Ishikawa (cell line): Measurements from ENCODE around the gene KIAA1755.

Source experiments
- CEBPB ChIP-seq: IDR thresholded peaks from 2 replicates; pipeline ENCODE4 v1.6.1; 2012
- CREB1 ChIP-seq: IDR thresholded peaks from 2 replicates; pipeline ENCODE4 v1.6.1; 2012; ENCODE audit warnings: low read depth
- EGR1 ChIP-seq: IDR thresholded peaks from 2 replicates; pipeline ENCODE4 v1.6.1; 2012
- EP300 ChIP-seq: IDR thresholded peaks from 2 replicates; pipeline ENCODE4 v1.6.1; 2012; ENCODE audit warnings: borderline replicate concordance
- FOXM1 ChIP-seq: IDR thresholded peaks from 2 replicates; pipeline ENCODE4 v1.6.1; 2012; ENCODE audit warnings: low read depth, borderline replicate concordance
- NFIC ChIP-seq: IDR thresholded peaks from 2 replicates; pipeline ENCODE4 v1.6.1; 2012
- RAD21 ChIP-seq: IDR thresholded peaks from 2 replicates; pipeline ENCODE4 v1.6.1; 2012; ENCODE audit warnings: low read depth
- REST ChIP-seq: IDR thresholded peaks from 2 replicates; pipeline ENCODE4 v1.6.1; 2012; ENCODE audit warnings: low read depth, mild to moderate bottlenecking
- TAF1 ChIP-seq: IDR thresholded peaks from 2 replicates; pipeline ENCODE4 v1.6.1; 2012; ENCODE audit warnings: low read depth, mild to moderate bottlenecking
- TCF12 ChIP-seq: IDR thresholded peaks from 2 replicates; pipeline ENCODE4 v1.6.1; 2012; ENCODE audit warnings: low read depth
- TEAD4 ChIP-seq: IDR thresholded peaks from 2 replicates; pipeline ENCODE4 v1.6.1; 2012
- USF1 ChIP-seq: IDR thresholded peaks from 2 replicates; pipeline ENCODE4 v1.6.1; 2012
- YY1 ChIP-seq: IDR thresholded peaks from 2 replicates; pipeline ENCODE4 v1.6.1; 2012; ENCODE audit warnings: low read depth
- ZBTB7A ChIP-seq: IDR thresholded peaks from 2 replicates; pipeline ENCODE4 v1.6.1; 2012; ENCODE audit warnings: low read depth
- TF ChIP-seq, protein P1 (sequence below): IDR thresholded peaks from 2 replicates; pipeline ENCODE4 v1.6.1; 2012

The KIAA1755 gene

GRCh38 chr20:38222923-38223742, 37.4 kb downstream of the KIAA1755 start:
- TF ChIP-seq NFIC (no peak), FOXM1 (no peak), TEAD4 (no peak), USF1 (no peak), EP300 (no peak)
- TF ChIP-seq, protein P1, sequence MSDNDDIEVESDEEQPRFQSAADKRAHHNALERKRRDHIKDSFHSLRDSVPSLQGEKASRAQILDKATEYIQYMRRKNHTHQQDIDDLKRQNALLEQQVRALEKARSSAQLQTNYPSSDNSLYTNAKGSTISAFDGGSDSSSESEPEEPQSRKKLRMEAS: no peak

DNA sequence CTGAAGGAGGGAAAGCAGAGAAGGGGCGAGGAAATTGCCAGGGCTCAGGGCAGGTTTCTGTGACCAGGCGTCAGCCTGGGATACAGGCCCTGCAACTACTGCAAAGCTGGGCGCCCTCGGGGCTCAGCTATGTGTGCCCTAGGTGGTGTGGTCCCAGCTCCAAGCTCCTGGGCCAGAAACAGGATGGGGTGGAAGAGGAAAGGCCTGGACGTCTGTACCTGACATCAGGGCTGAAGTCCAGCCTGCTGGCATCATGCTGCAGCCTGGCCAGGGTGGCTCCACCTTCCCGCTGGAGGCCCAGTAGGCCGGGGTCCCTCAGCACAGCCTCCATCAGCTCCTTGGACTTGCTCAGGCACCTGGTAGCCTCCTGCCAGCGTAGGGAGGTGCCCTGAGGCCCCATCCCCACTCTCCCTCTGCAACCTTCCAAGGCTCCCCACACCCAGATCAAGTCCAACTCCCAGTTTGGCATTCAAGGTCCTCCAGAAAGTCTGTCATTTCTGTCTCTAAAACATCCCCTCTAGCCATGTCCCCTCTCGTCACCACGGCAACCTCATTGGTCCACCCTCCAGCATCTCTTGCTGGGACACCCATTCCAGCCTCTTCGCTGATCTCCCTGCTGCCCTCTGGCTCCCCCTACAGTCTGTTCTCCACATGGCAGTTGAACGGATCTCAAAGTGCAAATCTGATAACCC, 38.2 kb downstream of the KIAA1755 start:
- TF ChIP-seq NFIC (no peak), EGR1 (no peak), RAD21 (peak; percentile 94)

GRCh38 chr20:38221119-38221589, 39.4 kb downstream of the KIAA1755 start:
- TF ChIP-seq, protein P1: no peak
- TF ChIP-seq YY1 (0 out of 2 replicates have a peak, but pooled peaks have one; percentile 0), ZBTB7A (peak; percentile 92), CEBPB (no peak), RAD21 (peak; percentile 99), EGR1 (no peak)

DNA sequence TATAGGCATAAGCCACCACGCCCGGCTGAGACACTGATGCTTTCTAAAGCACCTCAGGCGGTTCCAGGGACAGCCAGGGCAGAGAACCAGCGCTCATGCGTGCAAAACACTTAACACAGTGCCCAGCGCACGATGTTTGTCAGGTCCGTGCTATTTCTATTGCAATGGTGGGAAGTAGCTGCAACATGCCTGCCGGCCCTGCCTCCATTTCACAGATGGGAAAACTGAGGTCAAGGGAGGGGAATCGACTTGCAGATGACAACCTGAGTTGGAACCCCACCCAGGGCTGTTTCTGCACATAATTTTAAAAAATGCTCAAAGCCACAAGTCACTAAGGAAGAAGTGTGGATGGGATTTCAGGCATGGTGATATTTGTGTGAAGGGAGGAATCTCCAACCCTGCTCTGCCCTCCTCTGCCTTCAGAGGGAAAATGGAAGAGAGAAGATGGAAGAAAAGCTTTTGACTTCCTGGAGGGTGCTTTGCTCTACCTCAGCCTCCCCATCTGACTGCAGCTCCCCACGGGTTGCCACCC, 39.9 kb downstream of the KIAA1755 start:
- no peak for TF ChIP-seq TCF12
- TF ChIP-seq YY1: 0 out of 2 replicates have a peak, but pooled peaks have one; percentile 10
- TF ChIP-seq, protein P1: peak; percentile 18; the same call in 1 of the 2 replicates
- TF ChIP-seq EGR1: no peak

DNA sequence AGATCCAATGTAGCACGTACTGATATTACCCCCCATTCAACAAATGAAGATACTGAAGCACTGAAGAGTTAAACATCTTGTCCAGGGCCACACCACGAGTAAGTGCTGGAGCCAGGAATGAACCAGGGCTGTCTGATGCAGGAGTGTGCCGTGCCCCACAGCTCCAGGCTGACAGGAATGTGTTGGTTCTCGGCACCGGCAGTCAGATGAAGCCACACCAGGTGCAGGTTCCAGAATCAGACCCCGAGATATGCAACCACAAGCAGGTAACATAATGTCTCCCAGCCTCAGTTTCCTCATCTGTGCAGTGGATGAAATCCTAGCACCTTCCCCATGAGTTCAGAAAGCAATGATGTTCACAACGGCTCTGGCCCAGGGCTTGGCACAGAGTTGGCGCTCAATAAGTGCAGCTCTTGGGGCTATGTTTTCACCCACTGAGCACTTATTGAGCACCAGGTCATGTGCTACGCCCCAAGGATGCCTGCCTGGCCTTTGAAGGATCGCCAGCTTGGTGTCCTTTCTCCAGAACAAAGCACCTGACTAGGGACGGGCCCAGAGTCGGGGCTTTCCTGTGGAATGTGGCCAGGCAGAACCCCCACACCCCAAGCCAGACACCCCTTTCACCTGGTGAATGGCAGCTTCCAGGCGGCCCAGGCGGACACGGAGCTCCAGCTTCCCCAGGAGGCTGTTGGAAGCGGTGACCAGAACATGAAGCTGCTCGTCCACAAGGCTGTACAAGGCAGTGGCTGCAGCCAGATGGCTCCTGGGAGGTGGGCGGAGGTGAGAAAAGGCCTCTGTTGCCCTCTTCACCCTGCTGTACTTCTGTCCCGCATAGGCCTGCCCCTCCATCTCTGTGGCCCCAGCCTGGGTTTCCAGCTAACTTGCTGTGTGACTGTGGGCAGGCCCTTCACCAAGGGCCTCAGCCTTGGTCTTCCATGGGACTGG, 41.3 kb downstream of the KIAA1755 start:
- TF ChIP-seq EGR1: no peak
- no peak for TF ChIP-seq RAD21
- TF ChIP-seq TEAD4: no peak
- TF ChIP-seq TAF1: no peak
- no peak for TF ChIP-seq TCF12
- no peak for TF ChIP-seq REST
- no peak for TF ChIP-seq CREB1
- no peak for TF ChIP-seq USF1
- TF ChIP-seq ZBTB7A: no peak
- no peak for TF ChIP-seq CEBPB
- TF ChIP-seq NFIC: no peak
- TF ChIP-seq FOXM1: no peak
- TF ChIP-seq, protein P1: no peak
- no peak for TF ChIP-seq YY1

- TF ChIP-seq EP300 (no peak), ZBTB7A (no peak), EGR1 (no peak), USF1 (no peak), CREB1 (no peak), RAD21 (no peak), YY1 (no peak), CEBPB (no peak), TAF1 (no peak), TCF12 (no peak), FOXM1 (no peak), REST (no peak), TEAD4 (no peak), NFIC (no peak)
- TF ChIP-seq, protein P1: no peak
These were observed 42.0 kb downstream of the KIAA1755 start for GRCh38 chr20:38218566-38218885.
